Smooth muscle cell (in vitro differentiated cells): ENCODE results near the gene DDOST. TPM values are rescaled to one million over a fixed set of nuclear protein-coding genes. Genes with fewer than 3 reads are reported as not detected.

Experiments
- DNase-seq: peaks from one replicate; lab custom pipeline; 2025; ENCODE audit not compliant: unreplicated experiment; lab: John Stamatoyannopoulos, UW
- H2AFZ ChIP-seq: fragments of 200-600 bp; sonication (generic); 2 replicates; pipeline ENCODE4 v1.6.0; 2016; ENCODE audit warnings: antibody characterized with exemption, low read depth, mild to moderate bottlenecking
- H3F3A ChIP-seq: fragments of 200-600 bp; sonication (generic); 2 replicates; pipeline ENCODE4 v1.6.0; 2017; ENCODE audit warnings: antibody characterized with exemption, low read depth
- H3K27ac ChIP-seq: fragments of 200-600 bp; sonication (generic); 2 replicates; pipeline ENCODE4 v1.5.1; 2016; ENCODE audit warnings: low read depth, mild to moderate bottlenecking
- H3K27me3 ChIP-seq: fragments of 200-600 bp; sonication (generic); 2 replicates; pipeline ENCODE4 v1.6.1; 2016; ENCODE audit warnings: low read depth, mild to moderate bottlenecking
- H3K36me3 ChIP-seq: fragments of 200-600 bp; sonication (generic); 2 replicates; pipeline ENCODE4 v1.5.1; 2016; ENCODE audit warnings: low read depth
- H3K4me1 ChIP-seq: fragments of 200-600 bp; sonication (generic); 2 replicates; pipeline ENCODE4 v1.5.1; 2016; ENCODE audit warnings: low read depth
- H3K4me2 ChIP-seq: fragments of 200-600 bp; sonication (generic); 2 replicates; pipeline ENCODE4 v1.6.0; 2016; ENCODE audit warnings: mild to moderate bottlenecking
- H3K4me3 ChIP-seq: fragments of 200-600 bp; sonication (generic); 2 replicates; pipeline ENCODE4 v1.5.1; 2016; ENCODE audit warnings: mild to moderate bottlenecking
- H3K79me2 ChIP-seq: fragments of 200-600 bp; sonication (generic); 2 replicates; pipeline ENCODE4 v1.6.0; 2016; ENCODE audit warnings: low read depth, mild to moderate bottlenecking
- H3K9ac ChIP-seq: fragments of 200-600 bp; sonication (generic); 2 replicates; pipeline ENCODE4 v1.6.0; 2016; ENCODE audit warnings: low read depth
- H3K9me3 ChIP-seq: fragments of 200-600 bp; sonication (generic); replicated peaks from 2 replicates; pipeline ENCODE4 v1.5.1; 2016; ENCODE audit warnings: low read depth
- H4K20me1 ChIP-seq: fragments of 200-600 bp; sonication (generic); 2 replicates; pipeline ENCODE4 v1.6.0; 2016; ENCODE audit warnings: low read depth
- CTCF ChIP-seq: fragments of 200-600 bp; sonication (generic); IDR thresholded peaks from 2 replicates; pipeline ENCODE4 v1.5.1; 2017; ENCODE audit warnings: borderline replicate concordance, mild to moderate bottlenecking, antibody characterized with exemption; ENCODE audit not compliant: insufficient read depth, poor library complexity, severe bottlenecking
- WGBS: methylation state at CpG from one replicate; pipeline ENCODE4 v1.1.7; 2016; ENCODE audit warnings: low lambda C conversion rate; 5-methylcytosine and 5-hydroxymethylcytosine counted together
- polyA plus RNA-seq: library from polyadenylated mRNA; unstranded; fragments of >200 nt; fragmentation: Nextera tagmentation; extraction: Ambion mirVana; gene quantifications from 2 replicates; pipeline ENCODE4 v1.2.1, GENCODE V29; 2016
- total RNA-seq: library from RNA; depleted of rRNA; stranded (reverse); fragments of >200 nt; gene quantifications from 2 replicates; pipeline ENCODE4 v1.2.3, GENCODE V29; 2014

DDOST gene
- total and polyA plus RNA-seq, 2 experiments from 2014 or later, result 267 to 439 TPM

DNA sequence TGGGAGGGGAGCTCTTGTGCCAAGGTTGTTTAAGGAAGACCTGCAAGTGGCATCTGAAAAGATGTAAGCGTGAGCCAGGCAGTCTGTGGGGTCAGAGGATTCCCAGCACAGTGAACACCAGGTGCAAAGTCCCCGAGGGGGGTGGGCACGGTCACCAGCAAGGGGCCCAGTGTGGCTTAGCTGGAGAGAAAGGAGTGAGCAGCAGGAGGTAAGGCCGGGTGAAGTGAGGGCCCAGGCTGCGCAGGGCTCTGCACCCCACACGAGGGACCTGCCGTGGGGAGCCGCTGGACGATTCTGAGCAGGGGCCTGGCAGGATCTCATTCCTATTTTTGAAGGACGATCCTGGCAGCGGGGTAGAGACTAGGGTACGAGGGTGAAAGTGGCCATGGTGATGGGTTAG, 4.1 kb downstream of the DDOST start:
- Histone ChIP-seq H3K79me2 (peaks cover 38% of the 10 kb centered on the region), H3K4me1 (peaks cover 6% of the 10 kb centered on the region), H3K4me2 (no peak overlapping the region), H4K20me1 (peaks cover 20% of the 10 kb centered on the region), H3K9me3 (no peaks in the 10 kb centered on the region), H3K27ac (no peak overlapping the region), H3F3A (no peaks in the 10 kb centered on the region), H3K4me3 (no peak overlapping the region), H3K36me3 (peaks cover 3% of the 10 kb centered on the region), H3K9ac (no peak overlapping the region), H2AFZ (no peak overlapping the region), H3K27me3 (no peaks in the 10 kb centered on the region)
- WGBS, result 97% methylated on average over 12 of the region's 12 CpGs
- DNase-seq, result no peak
- TF ChIP-seq CTCF, result no peak

DNA sequence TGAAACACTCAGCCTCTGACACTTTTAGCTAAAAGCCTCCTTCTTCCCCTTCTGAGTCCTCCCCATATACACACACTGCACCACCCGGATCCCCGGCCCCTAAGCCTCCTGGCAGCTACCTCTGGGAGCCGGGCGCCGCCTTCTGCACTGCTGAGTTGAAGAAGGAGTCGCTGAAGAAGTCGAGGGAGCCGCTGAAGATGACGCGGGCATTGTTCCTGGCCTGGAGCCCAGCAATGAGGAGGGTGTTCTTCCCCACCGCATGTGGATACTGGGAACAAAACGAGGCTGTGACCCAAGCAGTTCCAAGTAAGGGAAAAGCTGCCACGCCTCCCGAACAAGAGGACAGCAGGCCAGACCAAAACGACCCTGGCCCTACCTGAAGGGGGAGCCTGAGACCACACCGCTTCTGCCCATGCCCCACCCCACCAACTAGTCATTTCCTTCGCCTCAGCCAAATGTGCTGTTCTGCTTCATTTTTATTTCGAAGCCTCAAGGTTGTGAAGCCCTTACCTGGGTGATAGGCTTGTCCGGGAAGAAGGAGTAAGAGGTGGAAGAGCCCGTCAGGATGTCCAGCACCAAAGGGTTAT, 7.0 kb downstream of the DDOST start:
- Histone ChIP-seq H3K27ac (no peak overlapping the region), H3K79me2 (peaks cover 19% of the 10 kb centered on the region), H3K4me1 (no peaks in the 10 kb centered on the region), H3K36me3 (peaks cover 3% of the 10 kb centered on the region), H3K9me3 (no peaks in the 10 kb centered on the region), H3K27me3 (no peaks in the 10 kb centered on the region), H3F3A (no peaks in the 10 kb centered on the region), H2AFZ (no peak overlapping the region), H3K4me3 (no peak overlapping the region), H3K4me2 (no peak overlapping the region), H3K9ac (no peak overlapping the region), H4K20me1 (peaks cover 20% of the 10 kb centered on the region)
- TF ChIP-seq CTCF, result no peak
- 93% methylated on average over 20 of the region's 20 CpGs for WGBS
- no peak for DNase-seq

- Histone ChIP-seq H4K20me1 (peaks cover 15% of the 10 kb centered on the region), H3K79me2 (peaks cover 3% of the 10 kb centered on the region), H3K27ac (no peak overlapping the region), H3K27me3 (no peaks in the 10 kb centered on the region), H3K36me3 (peaks cover 3% of the 10 kb centered on the region), H3K9ac (no peak overlapping the region), H3K4me2 (no peak overlapping the region), H3F3A (no peaks in the 10 kb centered on the region), H2AFZ (no peak overlapping the region), H3K4me3 (no peak overlapping the region), H3K4me1 (no peaks in the 10 kb centered on the region), H3K9me3 (no peaks in the 10 kb centered on the region)
- no peak for DNase-seq
- no peak for TF ChIP-seq CTCF
- WGBS, result 96% methylated on average over 15 of the region's 15 CpGs
Measured at GRCh38 chr1:20652300-20652699, 8.9 kb downstream of the DDOST start.

GRCh38 chr1:20648946-20649345, 12.2 kb downstream of the DDOST start:
- H3K27ac ChIP-seq, result no peak overlapping the region
- H3K79me2 ChIP-seq, result no peaks in the 10 kb centered on the region
- no peaks in the 10 kb centered on the region for H3K4me1 ChIP-seq
- no peaks in the 10 kb centered on the region for H3F3A ChIP-seq
- 96% methylated on average over 15 of the region's 15 CpGs for WGBS
- no peak for DNase-seq
- TF ChIP-seq CTCF, result no peak
- no peaks in the 10 kb centered on the region for H4K20me1 ChIP-seq
- H3K4me2 ChIP-seq, result no peak overlapping the region
- H3K9ac ChIP-seq, result no peak overlapping the region
- no peak overlapping the region for H3K4me3 ChIP-seq
- no peaks in the 10 kb centered on the region for H3K9me3 ChIP-seq
- H3K36me3 ChIP-seq, result peaks cover 3% of the 10 kb centered on the region
- no peak overlapping the region for H2AFZ ChIP-seq
- no peaks in the 10 kb centered on the region for H3K27me3 ChIP-seq
